HG02571 (cell line): ENCODE results near the gene KLC1.

Source experiments
- ATAC-seq: cut with Tn5 transposase; IDR thresholded peaks from one replicate; pipeline ENCODE4 v1.9.1; 2021; ENCODE audit warnings: mild to moderate bottlenecking, moderate library complexity; ENCODE audit not compliant: unreplicated experiment

Gene KLC1

GRCh38 chr14:103657471-103657870 lies 28.5 kb downstream of the KLC1 start:
- no peak for ATAC-seq

DNA sequence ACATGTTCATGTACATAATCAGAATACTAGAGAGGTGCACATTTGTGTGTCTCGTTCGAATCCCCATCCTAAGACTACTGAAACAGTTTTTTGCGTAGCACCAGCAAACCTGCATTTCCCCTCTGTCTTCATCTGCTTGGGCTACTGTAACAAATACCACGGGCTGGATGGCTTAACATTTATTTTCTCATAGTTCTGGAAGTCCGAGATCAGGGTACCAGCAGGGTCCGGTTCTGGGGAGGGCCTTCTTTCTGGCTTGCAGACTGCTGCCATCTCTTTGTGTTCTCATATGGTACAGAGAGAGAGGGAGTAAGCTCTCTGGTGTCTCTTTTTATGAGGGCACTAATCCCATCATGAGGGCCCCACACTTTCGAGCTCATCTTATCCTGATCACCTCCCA lies 30.6 kb downstream of the KLC1 start:
- ATAC-seq: no peak

DNA sequence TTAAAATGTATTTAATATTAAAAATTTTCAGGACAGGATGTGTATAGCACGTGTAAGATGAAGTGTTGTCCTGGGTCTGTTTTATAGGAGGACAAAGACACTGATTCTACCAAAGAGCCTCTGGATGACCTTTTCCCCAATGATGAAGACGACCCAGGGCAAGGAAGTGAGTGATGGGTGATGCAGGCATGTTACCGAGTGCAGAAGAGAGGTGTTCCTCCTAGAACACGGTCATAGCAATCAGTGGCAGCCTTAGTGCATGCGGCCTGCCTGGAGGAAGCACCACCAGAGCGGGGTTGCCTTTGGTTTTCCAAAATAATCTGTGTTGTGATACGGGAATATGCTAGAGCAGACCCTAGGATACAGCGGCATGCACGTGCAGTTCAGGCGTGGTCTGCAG lies 33.0 kb downstream of the KLC1 start:
- ATAC-seq: no peak

DNA sequence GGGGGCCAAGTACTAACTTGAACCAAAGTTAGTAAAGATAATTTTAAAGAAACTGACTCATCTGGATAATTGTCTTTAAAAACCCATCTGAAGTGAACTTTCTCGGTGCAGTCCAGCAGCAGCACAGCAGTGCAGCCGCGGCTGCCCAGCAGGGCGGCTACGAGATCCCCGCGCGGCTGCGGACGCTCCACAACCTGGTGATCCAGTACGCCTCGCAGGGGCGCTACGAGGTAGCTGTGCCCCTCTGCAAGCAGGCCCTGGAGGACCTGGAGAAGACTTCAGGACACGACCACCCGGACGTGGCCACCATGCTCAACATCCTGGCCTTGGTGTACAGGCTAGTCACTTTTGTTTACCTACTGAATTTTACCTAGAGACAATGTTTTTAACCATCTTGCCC lies 33.6 kb downstream of the KLC1 start:
- no peak for ATAC-seq

- ATAC-seq: no peak
Observed at GRCh38 chr14:103663506-103663905, 34.5 kb downstream of the KLC1 start.

DNA sequence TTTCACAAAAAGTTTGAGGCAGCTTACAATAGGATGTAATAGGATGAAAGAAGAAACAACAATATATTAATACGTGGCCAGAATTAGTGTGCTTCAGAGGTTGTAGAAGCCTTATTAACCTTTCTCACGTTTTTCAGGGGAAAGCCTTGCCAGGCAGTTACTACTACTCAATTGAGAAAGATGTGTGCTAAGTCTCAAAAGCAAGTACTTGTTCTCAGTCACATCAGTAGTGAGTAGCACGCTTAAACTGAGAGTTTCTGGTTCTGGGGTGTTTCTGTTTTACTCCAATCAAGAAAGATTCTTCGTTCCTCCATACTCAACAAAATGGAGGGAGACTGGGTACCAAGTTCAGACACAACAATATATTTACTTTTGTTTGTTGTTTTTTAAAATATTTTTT lies 38.7 kb downstream of the KLC1 start:
- ATAC-seq: no peak

GRCh38 chr14:103668117-103668516 lies 39.1 kb downstream of the KLC1 start:
- no peak for ATAC-seq

DNA sequence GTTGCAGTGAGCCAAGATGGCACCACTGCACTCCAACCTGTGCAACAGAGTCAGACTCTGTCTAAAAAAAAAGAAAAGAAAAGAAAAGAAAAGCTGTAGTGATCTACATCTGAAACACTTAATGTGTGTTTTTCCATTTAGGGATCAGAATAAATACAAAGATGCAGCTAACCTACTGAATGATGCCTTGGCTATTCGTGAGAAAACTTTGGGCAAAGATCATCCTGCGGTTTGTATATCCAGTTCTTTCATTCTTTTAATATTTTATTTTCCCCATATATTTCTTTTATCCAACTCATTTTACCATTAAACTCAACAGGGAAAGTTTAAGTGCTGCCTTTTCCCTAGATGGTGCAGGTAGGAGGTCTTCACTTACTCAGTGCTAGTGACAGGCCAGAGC lies 40.4 kb downstream of the KLC1 start:
- no peak for ATAC-seq

DNA sequence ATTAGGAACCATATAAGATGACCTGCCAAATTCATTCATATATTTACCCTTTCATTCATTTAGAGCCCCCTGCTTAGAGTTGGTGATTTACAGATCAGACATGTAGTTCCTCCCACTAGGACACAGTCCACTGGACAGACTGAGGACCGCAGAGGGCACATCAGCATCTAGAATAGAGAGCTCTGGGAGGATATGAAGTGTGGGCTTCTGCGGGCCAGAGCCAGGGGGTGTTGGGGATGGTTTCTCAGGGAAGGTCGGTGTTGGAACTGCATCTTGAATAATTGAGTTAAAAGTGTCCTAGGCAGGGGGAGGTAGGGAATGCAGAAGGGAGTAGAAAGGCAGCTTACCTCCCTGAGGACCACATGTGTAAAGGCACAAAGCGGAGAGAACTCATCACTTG lies 42.9 kb downstream of the KLC1 start:
- no peak for ATAC-seq

- no peak for ATAC-seq
Observed at GRCh38 chr14:103675957-103676356, 46.9 kb downstream of the KLC1 start.

DNA sequence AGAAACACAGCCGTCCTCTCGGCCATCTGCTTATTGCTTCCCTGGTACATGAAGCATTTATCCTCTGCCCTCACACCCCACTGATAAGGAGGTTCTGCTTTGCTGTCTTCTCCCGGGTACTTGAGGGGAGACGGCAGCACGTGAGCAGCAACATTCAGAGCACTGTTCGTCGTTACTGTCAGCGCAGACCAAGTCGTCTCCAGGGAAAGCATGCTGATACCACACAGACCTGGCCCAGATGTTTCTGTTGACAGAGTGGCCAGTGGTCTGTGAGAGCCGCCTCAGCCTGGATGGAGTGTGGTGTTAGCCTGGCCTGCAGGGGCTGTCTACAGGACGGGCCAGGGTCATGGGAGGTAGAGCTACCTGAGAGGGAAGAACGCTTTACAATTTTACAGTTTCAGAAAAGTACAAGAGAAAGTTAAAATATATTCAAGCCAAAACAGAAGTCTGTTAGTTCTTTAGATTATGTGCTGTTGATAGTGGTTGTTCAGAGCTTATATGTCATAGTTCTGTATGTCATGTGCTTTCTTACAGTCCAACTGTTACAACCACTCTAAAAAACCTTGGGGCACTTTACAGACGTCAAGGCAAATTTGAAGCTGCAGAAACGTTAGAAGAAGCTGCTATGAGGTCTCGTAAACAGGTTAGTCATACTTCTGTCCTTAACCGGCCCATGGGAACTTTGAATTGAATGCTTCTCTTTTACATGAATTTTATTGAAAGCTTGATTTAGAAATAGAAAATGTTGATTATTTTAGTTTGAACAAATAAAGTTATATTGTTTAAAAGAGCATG lies 48.1 kb downstream of the KLC1 start:
- ATAC-seq: no peak

- ATAC-seq: no peak
Observed at GRCh38 chr14:103679351-103679750, 50.3 kb downstream of the KLC1 start.

GRCh38 chr14:103680491-103681231 lies 51.6 kb downstream of the KLC1 start:
- no peak for ATAC-seq

GRCh38 chr14:103683139-103683538 lies 54.1 kb downstream of the KLC1 start:
- no peak for ATAC-seq

- ATAC-seq: no peak
Observed at GRCh38 chr14:103684471-103684870, 55.5 kb downstream of the KLC1 start.

DNA sequence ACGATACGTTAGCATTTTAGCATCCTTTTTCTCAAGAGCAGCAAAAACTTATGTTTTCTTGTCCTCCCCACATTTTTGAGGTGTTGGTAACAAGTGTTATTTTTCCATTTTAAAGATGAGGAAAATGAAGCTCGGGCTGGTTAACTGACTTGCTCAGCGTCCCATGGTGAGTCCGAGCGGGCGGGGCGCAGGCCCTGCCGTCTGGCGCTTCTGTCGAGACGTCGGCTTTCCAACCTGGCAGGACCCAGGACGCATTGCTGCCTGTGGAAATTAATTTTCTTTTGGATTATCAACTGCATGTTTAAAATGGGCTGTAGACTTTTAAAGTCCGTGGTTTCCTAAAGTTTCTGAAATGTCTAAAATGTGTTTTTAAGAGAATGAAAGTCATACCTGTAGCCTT lies 55.9 kb downstream of the KLC1 start:
- no peak for ATAC-seq

- no peak for ATAC-seq
Observed at GRCh38 chr14:103685276-103686211, 56.5 kb downstream of the KLC1 start.

GRCh38 chr14:103686831-103687485 lies 57.9 kb downstream of the KLC1 start:
- ATAC-seq: no peak

DNA sequence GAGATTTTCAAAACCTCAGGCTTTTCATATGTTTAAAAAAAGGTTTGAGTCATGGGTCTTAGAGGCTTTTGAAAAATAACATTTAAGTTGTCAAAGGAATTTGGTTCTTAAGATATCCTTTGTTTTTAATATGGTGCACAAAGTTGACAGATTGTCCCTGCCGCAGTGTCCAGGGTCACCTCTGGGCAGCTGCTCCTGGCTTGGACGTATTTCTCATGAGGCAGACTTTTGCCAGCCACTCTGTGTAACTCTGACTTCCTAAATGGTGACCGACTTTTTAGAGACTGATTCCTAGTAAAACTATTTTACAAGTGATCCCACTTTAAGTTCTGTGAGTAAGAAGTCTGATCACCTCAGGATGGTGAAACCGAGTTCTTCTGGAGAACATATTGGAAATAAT lies 58.7 kb downstream of the KLC1 start:
- ATAC-seq: no peak

GRCh38 chr14:103688441-103688840 lies 59.4 kb downstream of the KLC1 start:
- ATAC-seq: no peak
